GM21526 (cell line): ENCODE results near the gene CIROP.

ENCODE experiments used
- ATAC-seq: cut with Tn5 transposase; IDR thresholded peaks from one replicate; pipeline ENCODE4 v1.9.1; 2021; ENCODE audit warnings: moderate library complexity; ENCODE audit not compliant: unreplicated experiment, low FRiP score

Gene CIROP

DNA sequence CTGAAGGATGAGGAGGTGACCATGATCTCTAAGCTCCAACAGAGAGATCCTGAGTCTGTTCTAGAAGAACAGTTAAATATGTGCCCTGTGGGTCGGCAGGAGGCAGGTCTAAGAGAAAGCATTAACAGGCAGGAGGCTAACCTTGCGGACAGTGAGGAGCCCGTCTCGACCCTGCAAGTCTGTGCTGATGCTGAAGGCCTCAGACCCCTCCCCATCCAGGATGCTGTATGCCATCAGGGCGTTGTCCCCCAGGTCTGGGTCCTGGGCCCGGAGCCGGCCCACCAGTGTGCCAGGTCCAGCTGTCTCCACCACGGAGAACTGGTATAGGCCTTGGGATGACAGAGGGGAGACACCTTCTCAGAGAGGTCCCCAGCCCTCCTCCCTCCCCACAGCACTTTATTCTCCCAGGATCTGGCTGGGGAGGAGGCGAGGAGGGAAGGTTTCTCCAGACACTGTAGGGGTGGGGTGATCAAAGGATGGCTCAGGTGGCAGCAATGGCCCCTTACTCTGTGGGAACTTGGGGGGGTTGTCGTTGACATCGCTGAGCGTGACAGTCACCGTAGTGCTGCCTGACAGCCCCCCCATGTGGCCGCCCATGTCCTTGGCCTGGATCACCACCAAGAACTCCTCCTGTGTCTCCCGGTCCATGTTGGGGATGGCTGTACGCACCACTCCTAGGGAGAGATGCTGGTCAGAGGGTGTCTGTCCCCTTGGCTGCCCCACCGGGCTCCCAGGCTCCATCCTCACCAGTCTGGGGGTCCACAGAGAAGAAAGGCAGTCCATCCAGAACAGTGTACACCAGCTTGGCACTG lies 50.6 kb downstream of the CIROP start:
- ATAC-seq: no peak

DNA sequence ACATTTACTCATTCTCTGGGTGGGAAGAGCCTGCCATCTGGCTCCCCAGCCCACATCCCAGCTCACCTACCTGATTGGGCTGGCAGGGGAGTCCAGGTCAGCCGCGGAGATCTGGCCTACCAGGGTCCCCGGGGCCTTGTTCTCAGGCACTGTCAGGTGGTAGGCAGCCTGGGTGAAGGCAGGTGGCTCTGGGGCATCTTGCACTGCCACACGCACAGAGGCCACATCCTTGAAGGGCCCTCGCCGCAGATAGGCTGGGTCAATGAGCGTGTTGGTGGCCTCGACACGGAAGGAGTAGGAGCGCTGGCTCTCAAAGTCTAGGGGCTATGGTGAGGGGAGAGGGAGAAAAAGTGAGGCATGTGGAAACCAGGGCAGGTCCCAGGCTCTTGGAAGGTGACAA lies 51.4 kb downstream of the CIROP start:
- ATAC-seq: no peak

GRCh38 chr14:23052671-23053070 lies 52.1 kb downstream of the CIROP start:
- ATAC-seq: no peak

DNA sequence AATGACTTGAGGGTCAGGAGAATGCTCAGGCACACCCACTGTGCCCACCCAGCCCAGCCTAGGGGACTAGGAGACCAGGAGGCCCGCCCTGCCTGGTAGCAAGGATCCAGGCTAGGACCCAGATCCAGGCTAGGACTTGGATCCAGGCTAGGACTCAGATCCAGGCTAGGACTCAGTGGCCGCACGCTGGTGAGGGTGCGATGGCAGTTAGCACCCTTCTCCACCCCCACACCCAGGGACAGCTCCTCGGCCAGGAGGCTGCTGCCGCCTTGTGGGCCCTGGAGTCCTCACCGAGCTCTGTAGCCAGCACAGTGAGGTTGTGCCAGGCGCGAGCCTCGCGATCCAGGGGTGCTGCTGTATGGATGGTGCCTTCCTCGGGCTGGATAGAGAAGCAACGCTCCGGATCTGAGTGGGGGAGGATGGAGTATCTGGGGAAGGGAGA lies 52.6 kb downstream of the CIROP start:
- no peak for ATAC-seq

GRCh38 chr14:23051141-23052057 lies 53.4 kb downstream of the CIROP start:
- no peak for ATAC-seq
